Sigmoid colon (tissue), 4 donors: Measurements from ENCODE around the gene GIMAP5.

Source experiments
- EP300 ChIP-seq, 4 donors: sonication (generic); formaldehyde crosslinking; IDR thresholded peaks; one replicate each; pipeline ENCODE4 v1.6.1; 2017; ENCODE audit warnings: antibody characterized with exemption in 4 of 4
- POLR2AphosphoS5 ChIP-seq, 4 donors: sonication (generic); formaldehyde crosslinking; IDR thresholded peaks; one replicate each; pipeline ENCODE4 v1.6.1; 2017; ENCODE audit warnings: antibody characterized with exemption in 4 of 4

DNA sequence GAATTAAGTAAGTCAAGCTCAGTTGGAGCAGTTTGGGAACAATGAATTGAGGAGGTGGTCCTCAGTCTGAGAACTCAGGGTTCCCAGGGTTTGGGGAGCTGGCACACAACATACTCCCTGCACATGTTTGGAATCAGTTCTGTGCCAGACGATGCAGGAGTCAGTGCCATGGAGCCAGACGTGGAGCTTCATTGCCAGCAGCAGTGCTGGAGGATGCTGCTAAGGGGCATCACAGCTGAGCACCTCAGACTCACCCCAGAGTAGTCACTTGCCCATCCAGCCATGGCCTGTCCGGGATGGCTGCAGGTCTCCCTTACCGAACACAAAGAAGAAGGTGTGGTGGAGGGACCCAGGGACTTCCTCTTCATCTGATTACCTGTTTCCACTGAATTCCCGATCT is 7.9 kb downstream of the GIMAP5 start:
- TF ChIP-seq EP300 (IDR thresholded peaks at IDR 0.05), result no peak
- no peak for TF ChIP-seq POLR2AphosphoS5 (IDR thresholded peaks at IDR 0.05)
